AG09309 (cell line): ENCODE data around the gene SF3B2.

Experiments used
- DNase-seq: peaks from one replicate; pipeline ENCODE4 v3.0.0-alpha.2; 2010; ENCODE audit warnings: low read depth
- H3K4me3 ChIP-seq: 2 replicates; pipeline ENCODE4 v1.5.1; 2011; ENCODE audit warnings: mild to moderate bottlenecking, low read depth, low read length, moderate library complexity; ENCODE audit not compliant: control insufficient read depth
- TF ChIP-seq, protein P1 (sequence below): IDR thresholded peaks from 2 replicates; pipeline ENCODE4 v1.5.1; 2011; ENCODE audit warnings: mild to moderate bottlenecking, low read depth, low read length, inconsistent platforms; ENCODE audit not compliant: insufficient read depth, control insufficient read depth; ENCODE audit errors: missing control alignments

Gene SF3B2

DNA sequence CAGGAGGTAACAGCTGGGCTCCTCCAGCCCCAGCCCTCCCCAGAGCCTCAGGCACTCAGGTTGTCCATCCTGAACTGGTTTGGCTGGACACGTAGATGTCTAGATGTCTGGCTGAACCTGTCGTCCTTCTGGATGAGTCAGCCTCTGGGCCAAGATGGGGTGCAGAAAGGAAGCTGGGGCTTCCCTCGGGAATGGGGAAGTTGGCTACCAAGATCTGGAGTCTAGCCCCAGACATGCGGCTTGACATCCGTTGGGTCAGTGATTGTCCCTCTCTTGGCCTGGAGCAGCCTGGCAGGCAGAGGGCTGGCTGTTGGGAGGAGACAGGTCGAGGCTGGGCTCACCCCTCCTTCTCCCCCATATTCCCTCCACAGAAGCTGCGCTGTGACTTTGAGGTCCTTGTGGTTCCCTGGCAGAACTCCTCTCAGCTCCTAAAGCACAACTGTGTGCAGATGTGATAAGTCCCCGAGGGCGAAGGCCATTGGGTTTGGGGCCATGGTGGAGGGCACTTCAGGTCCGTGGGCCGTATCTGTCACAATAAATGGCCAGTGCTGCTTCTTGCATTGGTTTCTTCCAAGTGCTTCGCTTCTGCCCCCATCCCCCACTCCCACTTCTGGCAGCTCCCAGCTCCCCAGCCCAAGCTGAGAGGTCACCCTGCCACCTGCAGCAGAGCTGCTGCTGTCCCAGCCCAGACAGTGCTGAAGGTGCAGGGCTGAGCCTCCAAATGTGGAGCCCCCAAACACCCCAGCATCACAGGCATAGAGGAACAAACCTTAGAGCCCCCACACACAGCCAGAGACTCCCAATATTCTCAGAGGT is 39.0 kb upstream of the SF3B2 start:
- H3K4me3 ChIP-seq, result no peak overlapping the region
- DNase-seq, result no peak
- TF ChIP-seq, protein P1, sequence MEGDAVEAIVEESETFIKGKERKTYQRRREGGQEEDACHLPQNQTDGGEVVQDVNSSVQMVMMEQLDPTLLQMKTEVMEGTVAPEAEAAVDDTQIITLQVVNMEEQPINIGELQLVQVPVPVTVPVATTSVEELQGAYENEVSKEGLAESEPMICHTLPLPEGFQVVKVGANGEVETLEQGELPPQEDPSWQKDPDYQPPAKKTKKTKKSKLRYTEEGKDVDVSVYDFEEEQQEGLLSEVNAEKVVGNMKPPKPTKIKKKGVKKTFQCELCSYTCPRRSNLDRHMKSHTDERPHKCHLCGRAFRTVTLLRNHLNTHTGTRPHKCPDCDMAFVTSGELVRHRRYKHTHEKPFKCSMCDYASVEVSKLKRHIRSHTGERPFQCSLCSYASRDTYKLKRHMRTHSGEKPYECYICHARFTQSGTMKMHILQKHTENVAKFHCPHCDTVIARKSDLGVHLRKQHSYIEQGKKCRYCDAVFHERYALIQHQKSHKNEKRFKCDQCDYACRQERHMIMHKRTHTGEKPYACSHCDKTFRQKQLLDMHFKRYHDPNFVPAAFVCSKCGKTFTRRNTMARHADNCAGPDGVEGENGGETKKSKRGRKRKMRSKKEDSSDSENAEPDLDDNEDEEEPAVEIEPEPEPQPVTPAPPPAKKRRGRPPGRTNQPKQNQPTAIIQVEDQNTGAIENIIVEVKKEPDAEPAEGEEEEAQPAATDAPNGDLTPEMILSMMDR, result no peak

DNA sequence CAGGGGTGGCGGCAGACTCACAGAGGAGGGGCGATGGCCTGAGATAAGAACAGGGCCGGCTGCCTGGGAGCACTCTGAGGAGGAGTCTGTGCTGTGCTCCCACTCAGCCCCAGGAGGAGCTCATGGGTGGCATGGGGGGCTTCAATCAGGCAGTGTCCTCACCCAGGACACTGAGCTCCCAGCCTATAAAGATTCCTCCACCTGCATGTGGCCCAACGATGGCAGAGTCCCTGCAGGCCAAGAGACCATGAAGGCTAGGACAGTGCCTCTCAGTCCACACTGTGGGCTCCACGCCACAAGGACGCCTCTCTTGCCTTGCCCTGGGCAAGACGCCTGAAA is 38.4 kb upstream of the SF3B2 start:
- TF ChIP-seq, protein P1, result no peak
- no peak for DNase-seq
- H3K4me3 ChIP-seq, result no peak overlapping the region

DNA sequence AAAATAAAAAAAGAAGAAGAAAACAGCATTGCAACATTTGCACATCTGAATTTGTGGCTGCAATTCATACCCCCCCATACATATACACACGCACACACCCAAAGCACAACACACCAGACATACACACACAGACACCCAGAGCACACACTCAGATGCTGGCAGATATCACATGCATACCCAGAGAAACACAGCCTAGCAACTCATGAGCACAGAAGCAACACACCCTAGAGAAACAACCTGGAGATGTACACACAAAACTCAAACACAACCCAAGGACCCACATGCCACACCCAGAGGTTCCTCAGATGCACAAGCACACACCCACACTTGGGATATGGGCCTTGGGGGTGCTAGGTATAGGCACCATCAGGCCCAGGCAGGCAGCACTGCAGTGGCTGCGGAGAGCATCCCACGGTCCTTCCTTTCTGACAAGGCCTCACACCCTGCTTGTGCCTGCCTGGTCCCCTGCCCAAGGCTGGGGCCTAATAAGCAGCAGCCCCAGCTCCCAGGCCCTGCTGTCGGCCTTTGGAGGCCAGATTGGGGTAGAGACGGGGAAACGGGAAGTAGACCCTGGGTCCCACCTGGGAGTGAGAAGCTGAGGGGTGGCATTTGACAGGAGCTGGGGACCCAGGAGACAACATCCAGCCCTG is 37.2 kb upstream of the SF3B2 start:
- DNase-seq, result no peak
- TF ChIP-seq, protein P1, result no peak
- H3K4me3 ChIP-seq, result no peak overlapping the region

DNA sequence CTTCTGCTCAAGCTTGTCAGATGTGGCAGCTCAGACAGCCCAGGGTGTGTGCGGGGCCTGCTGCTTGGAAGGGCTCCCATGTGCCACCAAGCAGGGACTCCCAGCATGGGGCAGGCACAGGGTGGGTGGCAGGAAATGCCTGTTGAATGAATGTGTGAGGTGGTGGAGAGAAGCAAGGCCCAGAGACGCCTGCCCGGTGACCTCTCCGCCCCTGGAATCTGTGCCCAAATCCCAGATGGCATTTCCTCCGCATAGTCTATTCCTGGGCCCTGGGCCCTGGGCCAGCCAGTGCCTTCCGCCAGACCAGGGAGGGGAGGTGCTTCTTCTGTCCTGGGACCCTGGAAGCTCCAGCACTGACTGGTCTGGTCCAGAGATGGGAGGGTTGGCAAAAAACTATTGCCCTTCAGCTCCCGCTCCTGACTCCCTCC is 36.7 kb upstream of the SF3B2 start:
- H3K4me3 ChIP-seq, result no peak overlapping the region
- TF ChIP-seq, protein P1, result no peak
- DNase-seq, result no peak

DNA sequence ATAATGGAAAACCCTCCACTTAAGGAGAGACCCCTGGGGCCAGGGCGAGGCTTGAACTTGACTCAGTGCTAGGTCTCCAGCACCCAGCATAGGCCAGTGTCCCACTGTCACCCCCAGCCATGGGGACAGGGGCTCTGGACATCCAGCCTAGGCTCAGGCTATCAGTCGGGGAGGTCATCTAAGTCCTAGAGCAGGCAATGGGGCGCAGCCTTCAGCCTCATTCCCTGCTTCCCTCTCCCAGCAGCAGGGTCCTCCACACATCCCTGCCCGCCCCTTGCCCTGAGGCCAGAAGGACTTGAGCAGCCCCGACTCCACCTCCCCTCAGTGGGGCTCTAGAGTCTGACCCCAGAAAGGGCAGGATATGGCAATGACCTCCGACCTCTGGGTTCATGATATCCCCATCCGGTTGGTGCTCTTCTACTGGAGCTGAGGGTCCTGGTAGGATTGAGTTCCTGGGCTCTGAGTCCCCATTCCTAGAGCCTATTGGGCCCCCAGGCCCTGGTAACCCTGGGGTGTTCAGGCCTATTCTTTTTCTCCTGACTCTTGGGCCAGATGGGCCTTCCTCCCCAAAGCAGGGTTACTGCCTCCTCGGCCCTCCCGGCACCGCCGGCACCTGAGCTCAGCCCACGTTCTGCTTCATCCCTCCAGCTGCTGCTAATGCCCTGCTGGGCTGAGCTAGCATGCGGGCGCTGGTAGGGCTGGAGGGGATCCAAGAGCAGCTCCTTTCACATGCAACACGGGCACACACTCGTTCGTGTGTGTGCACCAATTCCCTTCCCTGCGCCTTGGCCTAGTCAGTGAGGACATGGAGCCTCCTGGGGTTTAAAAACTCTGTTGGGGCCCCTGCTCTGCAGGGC is 36.0 kb upstream of the SF3B2 start:
- TF ChIP-seq, protein P1, result no peak
- no peak overlapping the region for H3K4me3 ChIP-seq
- DNase-seq, result no peak

DNA sequence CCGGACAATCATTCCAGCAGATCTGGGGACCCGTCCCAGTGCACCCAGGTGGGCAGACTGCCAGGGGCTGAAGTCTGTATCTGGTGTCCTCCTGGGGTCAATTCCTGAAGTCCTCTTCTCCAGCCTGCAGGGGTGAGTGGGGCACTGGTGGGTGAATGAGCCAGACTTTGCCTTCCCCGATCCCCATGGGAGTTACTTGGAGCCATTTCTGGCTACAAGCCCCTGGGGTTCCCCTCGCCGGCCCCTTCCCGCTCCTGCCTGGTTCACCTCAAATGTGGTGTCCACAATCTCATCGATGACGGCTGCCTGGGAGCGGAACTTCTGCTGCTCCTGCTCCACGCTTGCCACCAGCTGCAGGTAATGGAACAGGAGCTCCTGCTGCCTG is 35.4 kb upstream of the SF3B2 start:
- no peak overlapping the region for H3K4me3 ChIP-seq
- TF ChIP-seq, protein P1, result no peak
- DNase-seq, result no peak
